Activated CD4-positive, alpha-beta T cell treated with anti-CD3 and anti-CD28 coated beads, Interleukin-2, amount 10 ng/mL, durations not matched to agents 7 days and 5 days (primary cell): ENCODE results near the gene APOBEC3B. TPM values are rescaled to one million over a fixed set of nuclear protein-coding genes. Genes with fewer than 3 reads are reported as not detected.

Experiments used
- CTCF ChIA-PET: fragments of 350-600 bp; sonication (Branson Sonifier 250); formaldehyde crosslinking; loops from one replicate; lab custom pipeline; 2021; ENCODE audit warnings: antibody characterized with exemption; lab: Charles Lee
- POLR2A ChIA-PET: fragments of 350-600 bp; sonication (Branson Sonifier 250); formaldehyde crosslinking; loops from one replicate; lab custom pipeline; 2021; ENCODE audit warnings: antibody characterized with exemption; lab: Charles Lee
- DNase-seq: peaks from one replicate; pipeline ENCODE4 v3.0.0-alpha.2; 2020
- H3K27ac Mint-ChIP-seq: one replicate; pipeline ENCODE4 v1.8.0; 2021; ENCODE audit warnings: mild to moderate bottlenecking, moderate library complexity, mixed read lengths
- H3K27me3 Mint-ChIP-seq: one replicate; pipeline ENCODE4 v1.8.0; 2021; ENCODE audit warnings: mixed read lengths
- H3K36me3 Mint-ChIP-seq: one replicate; pipeline ENCODE4 v1.8.0; 2021; ENCODE audit warnings: low read depth, mixed read lengths
- H3K4me1 Mint-ChIP-seq: one replicate; pipeline ENCODE4 v1.8.0; 2021; ENCODE audit warnings: mixed read lengths
- H3K4me3 Mint-ChIP-seq: one replicate; pipeline ENCODE4 v1.8.0; 2021; ENCODE audit warnings: mild to moderate bottlenecking, moderate library complexity, mixed read lengths
- H3K9me3 Mint-ChIP-seq: one replicate; pipeline ENCODE4 v1.8.0; 2021; ENCODE audit warnings: mixed read lengths
- total RNA-seq, 2 experiments: library from RNA; stranded (reverse); gene quantifications; one replicate each; pipeline ENCODE4 v1.2.3, GENCODE V29; 2021

The APOBEC3B gene
- total RNA-seq, 2 experiments from 2014 or later: 8.7 to 8.8 TPM

GRCh38 chr22:38963872-38964271 is 18.3 kb upstream of the APOBEC3B start:
- Mint-ChIP-seq H3K36me3 (no peaks in the 10 kb centered on the region), H3K4me3 (no peak overlapping the region), H3K9me3 (no peaks in the 10 kb centered on the region), H3K27ac (no peak overlapping the region), H3K27me3 (peaks cover 3% of the 10 kb centered on the region), H3K4me1 (peaks cover 11% of the 10 kb centered on the region)
- CTCF ChIA-PET: no interaction called here
- POLR2A ChIA-PET: no interaction called here
- DNase-seq: no peak

DNA sequence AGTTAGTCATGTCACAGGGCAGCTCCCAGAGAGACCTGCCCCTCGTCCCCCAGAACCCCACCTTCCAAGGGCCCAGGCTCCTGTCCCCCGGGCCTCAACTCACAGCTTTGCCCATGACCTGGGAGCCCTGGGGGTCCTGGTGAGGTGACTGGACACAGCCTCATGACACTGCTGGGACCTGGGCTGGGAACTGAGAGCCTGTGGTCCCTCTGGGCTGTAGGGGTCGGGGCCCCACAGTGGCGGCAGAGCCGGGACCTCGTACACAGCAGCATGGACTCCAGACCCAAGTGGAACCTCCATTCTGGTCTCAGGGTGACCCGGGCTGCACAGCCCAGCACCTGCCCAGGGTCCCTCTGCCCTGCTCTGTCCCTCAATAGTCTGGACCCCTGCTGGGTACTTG is 17.8 kb upstream of the APOBEC3B start:
- CTCF ChIA-PET: no interaction called here
- H3K27me3 Mint-ChIP-seq: peaks cover 8% of the 10 kb centered on the region
- H3K4me1 Mint-ChIP-seq: peaks cover 11% of the 10 kb centered on the region

DNA sequence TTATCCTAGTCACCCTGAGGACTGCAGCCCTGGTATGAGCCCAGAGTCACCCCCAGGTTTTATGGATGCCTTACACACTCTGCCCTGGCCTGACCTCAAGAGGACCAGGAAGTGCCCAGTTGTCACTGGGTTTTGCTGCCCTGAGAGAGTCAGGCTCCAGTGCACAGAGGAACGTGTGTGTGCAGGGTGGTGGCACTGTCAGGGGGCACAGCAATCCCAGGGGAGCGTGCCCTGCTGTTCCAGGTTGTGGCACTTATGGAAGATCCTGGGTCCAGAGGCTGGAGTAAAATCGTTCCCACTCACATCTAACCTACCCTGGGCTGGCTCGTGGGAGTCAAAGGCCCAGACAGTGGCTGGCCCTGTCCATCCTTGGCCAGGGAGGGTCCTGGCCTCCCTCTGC is 17.2 kb upstream of the APOBEC3B start:
- Mint-ChIP-seq H3K4me3 (no peak overlapping the region), H3K36me3 (no peaks in the 10 kb centered on the region), H3K9me3 (no peaks in the 10 kb centered on the region), H3K27ac (no peak overlapping the region), H3K4me1 (peaks cover 5% of the 10 kb centered on the region), H3K27me3 (peaks cover 10% of the 10 kb centered on the region)
- ChIA-PET CTCF (no interaction called here), POLR2A (no interaction called here)
- DNase-seq: no peak

More for the DNA sequence above, 17.8 kb upstream of the APOBEC3B start:
- H3K4me3 Mint-ChIP-seq: no peak overlapping the region
- H3K27ac Mint-ChIP-seq: no peak overlapping the region
- no peak for DNase-seq
- POLR2A ChIA-PET: no interaction called here
- H3K36me3 Mint-ChIP-seq: no peaks in the 10 kb centered on the region
- no peaks in the 10 kb centered on the region for H3K9me3 Mint-ChIP-seq

DNA sequence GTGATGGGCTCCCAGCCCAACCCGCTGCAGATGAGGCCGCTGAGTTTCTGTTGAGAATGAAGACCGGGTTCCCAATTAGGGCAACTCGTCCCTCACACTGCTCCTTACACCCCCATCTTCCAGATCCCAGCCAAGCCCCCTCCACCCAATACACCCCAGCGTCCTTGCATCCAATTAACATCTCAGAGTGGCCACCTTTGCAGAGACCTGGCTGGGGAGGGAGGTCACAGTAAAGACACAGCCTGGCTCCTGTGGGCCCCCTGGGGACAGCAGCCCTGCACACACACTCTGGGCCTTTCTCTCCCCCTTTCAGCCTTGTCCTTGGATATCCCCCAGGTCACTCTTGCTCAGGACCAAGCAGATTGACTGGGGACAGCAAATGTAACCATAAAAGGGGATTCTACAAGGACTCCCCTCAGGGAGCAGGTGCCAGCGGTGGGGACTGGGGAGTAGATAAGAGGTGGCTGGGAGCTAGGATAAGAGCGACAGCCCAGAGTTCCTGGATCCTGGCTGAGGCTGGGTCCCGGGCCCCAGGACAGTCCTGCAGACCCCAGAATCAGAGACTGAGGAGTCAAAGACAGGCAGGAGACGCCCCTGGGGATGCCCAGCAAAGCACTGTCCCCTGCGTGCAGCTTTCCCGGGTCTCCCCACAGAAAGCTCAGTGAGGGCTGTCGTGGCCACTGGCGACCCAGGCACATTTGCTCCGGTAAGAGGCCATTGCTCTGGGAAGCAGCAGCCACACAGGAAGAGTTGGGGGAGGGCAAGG is 16.4 kb upstream of the APOBEC3B start:
- H3K4me3 Mint-ChIP-seq: no peak overlapping the region
- no peak for DNase-seq
- no peaks in the 10 kb centered on the region for H3K36me3 Mint-ChIP-seq
- no peaks in the 10 kb centered on the region for H3K9me3 Mint-ChIP-seq
- H3K4me1 Mint-ChIP-seq: peaks cover 8% of the 10 kb centered on the region
- H3K27me3 Mint-ChIP-seq: peaks cover 14% of the 10 kb centered on the region
- no peak overlapping the region for H3K27ac Mint-ChIP-seq
- POLR2A ChIA-PET: no interaction called here
- CTCF ChIA-PET: no interaction called here

DNA sequence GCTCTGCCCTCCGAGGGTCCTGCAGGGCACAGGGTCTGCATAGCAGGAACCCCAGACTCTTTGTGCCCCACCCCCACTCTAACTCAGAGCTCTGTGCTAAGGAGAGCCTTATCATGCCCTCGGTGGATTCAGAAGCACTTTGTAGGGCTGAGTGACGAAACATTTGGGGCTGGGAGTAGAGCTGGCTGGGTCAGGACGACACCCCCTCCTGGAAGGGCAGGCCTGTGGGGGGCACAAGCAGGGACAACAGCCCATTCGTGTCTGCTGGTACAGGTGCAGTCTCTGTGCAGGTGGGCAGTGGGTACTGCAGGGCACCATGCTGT is 15.8 kb upstream of the APOBEC3B start:
- H3K9me3 Mint-ChIP-seq: no peaks in the 10 kb centered on the region
- H3K36me3 Mint-ChIP-seq: no peaks in the 10 kb centered on the region
- peaks cover 14% of the 10 kb centered on the region for H3K27me3 Mint-ChIP-seq
- peaks cover 8% of the 10 kb centered on the region for H3K4me1 Mint-ChIP-seq
- no peak overlapping the region for H3K27ac Mint-ChIP-seq
- H3K4me3 Mint-ChIP-seq: no peak overlapping the region
- no peak for DNase-seq
- ChIA-PET POLR2A (no interaction called here), CTCF (no interaction called here)

- H3K4me3 Mint-ChIP-seq: no peak overlapping the region
- ChIA-PET POLR2A (no interaction called here), CTCF (no interaction called here)
- H3K4me1 Mint-ChIP-seq: peaks cover 8% of the 10 kb centered on the region
- no peaks in the 10 kb centered on the region for H3K9me3 Mint-ChIP-seq
- no peak overlapping the region for H3K27ac Mint-ChIP-seq
- H3K36me3 Mint-ChIP-seq: no peaks in the 10 kb centered on the region
- H3K27me3 Mint-ChIP-seq: peaks cover 14% of the 10 kb centered on the region
- no peak for DNase-seq
Measured at GRCh38 chr22:38966942-38967341, 15.2 kb upstream of the APOBEC3B start.

GRCh38 chr22:38967451-38968450 is 14.4 kb upstream of the APOBEC3B start:
- Mint-ChIP-seq H3K27me3 (peaks cover 14% of the 10 kb centered on the region), H3K4me3 (no peak overlapping the region), H3K4me1 (peaks cover 8% of the 10 kb centered on the region), H3K27ac (no peak overlapping the region), H3K36me3 (no peaks in the 10 kb centered on the region), H3K9me3 (no peaks in the 10 kb centered on the region)
- no peak for DNase-seq
- ChIA-PET CTCF (no interaction called here), POLR2A (no interaction called here)

GRCh38 chr22:38968801-38969200 is 13.3 kb upstream of the APOBEC3B start:
- Mint-ChIP-seq H3K36me3 (no peaks in the 10 kb centered on the region), H3K4me3 (no peak overlapping the region), H3K9me3 (no peaks in the 10 kb centered on the region), H3K4me1 (peaks cover 11% of the 10 kb centered on the region), H3K27ac (no peak overlapping the region), H3K27me3 (peaks cover 16% of the 10 kb centered on the region)
- no peak for DNase-seq
- ChIA-PET POLR2A (no interaction called here), CTCF (interaction anchor here (1.4 kb wide), 1 partner anchor 13 kb away, joined by 8 read pairs; no protein-coding TSS in a partner anchor)

- ChIA-PET CTCF (interaction anchor here (2.0 kb wide), 1 partner anchor 16 kb away, joined by 4 read pairs; no protein-coding TSS in a partner anchor), POLR2A (no interaction called here)
- Mint-ChIP-seq H3K4me3 (no peak overlapping the region), H3K27me3 (peaks cover 16% of the 10 kb centered on the region), H3K4me1 (peaks cover 13% of the 10 kb centered on the region), H3K36me3 (no peaks in the 10 kb centered on the region), H3K9me3 (no peaks in the 10 kb centered on the region), H3K27ac (no peak overlapping the region)
- DNase-seq: no peak
Measured at GRCh38 chr22:38970551-38970950, 11.6 kb upstream of the APOBEC3B start.

- Mint-ChIP-seq H3K4me3 (no peak overlapping the region), H3K9me3 (no peaks in the 10 kb centered on the region), H3K4me1 (peaks cover 13% of the 10 kb centered on the region), H3K27me3 (peaks cover 16% of the 10 kb centered on the region), H3K27ac (no peak overlapping the region), H3K36me3 (no peaks in the 10 kb centered on the region)
- CTCF ChIA-PET: interaction anchor here (1.0 to 2.0 kb wide), 2 partner anchors 17 to 200 kb away, joined by 3 to 4 read pairs; no protein-coding TSS in a partner anchor
- POLR2A ChIA-PET: no interaction called here
- no peak for DNase-seq
Measured at GRCh38 chr22:38971202-38971601, 10.9 kb upstream of the APOBEC3B start.

DNA sequence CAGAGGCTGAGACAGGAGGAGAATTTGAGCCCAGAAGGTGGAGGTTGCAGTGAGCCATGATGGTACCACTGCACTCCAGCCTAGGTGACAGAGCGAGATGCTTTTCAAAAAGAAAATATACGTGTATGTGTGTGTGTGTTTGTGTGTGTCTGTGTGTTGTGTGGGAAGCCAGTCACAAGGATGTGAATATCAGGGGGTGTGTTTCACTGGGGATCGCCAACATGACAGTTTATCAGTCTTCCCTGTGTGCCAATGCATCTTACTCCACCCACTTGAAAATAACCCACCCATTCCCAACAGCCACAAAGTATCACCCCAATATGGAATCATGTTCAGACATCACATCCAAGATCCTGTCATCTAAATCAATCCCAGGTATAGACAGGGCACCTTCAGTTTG is 10.4 kb upstream of the APOBEC3B start:
- H3K4me3 Mint-ChIP-seq: no peak overlapping the region
- no peak overlapping the region for H3K27ac Mint-ChIP-seq
- peaks cover 16% of the 10 kb centered on the region for H3K27me3 Mint-ChIP-seq
- CTCF ChIA-PET: interaction anchor here (0.6 to 1.0 kb wide), 2 partner anchors 199 to 927 kb away, joined by 3 to 4 read pairs; no protein-coding TSS in a partner anchor
- H3K4me1 Mint-ChIP-seq: peaks cover 13% of the 10 kb centered on the region
- no peak for DNase-seq
- POLR2A ChIA-PET: no interaction called here
- H3K9me3 Mint-ChIP-seq: no peaks in the 10 kb centered on the region
- no peaks in the 10 kb centered on the region for H3K36me3 Mint-ChIP-seq

DNA sequence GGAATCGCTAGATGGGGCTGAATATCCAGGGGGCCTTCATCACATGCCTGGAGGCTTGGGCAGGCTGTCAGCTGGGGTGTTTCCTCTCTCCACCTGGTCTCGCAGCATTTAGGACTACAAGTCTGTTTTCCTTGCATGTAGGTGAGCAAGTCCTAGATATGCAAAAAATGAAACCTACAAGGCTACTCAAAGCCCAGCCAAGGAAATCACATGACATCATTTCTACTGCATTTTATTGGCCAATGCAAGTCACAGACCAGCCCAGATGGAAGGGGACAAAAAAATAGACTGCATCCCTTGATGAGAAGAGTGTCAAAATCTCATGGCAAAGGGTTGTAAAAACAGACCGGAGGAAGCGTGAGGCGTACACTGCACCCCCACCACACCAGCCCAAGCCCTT is 9.6 kb upstream of the APOBEC3B start:
- ChIA-PET POLR2A (no interaction called here), CTCF (interaction anchor here (0.6 kb wide), 1 partner anchor 928 kb away, joined by 4 read pairs; no protein-coding TSS in a partner anchor)
- Mint-ChIP-seq H3K27me3 (peaks cover 17% of the 10 kb centered on the region), H3K4me3 (no peak overlapping the region), H3K27ac (no peak overlapping the region), H3K36me3 (no peaks in the 10 kb centered on the region), H3K4me1 (peaks cover 12% of the 10 kb centered on the region), H3K9me3 (peaks cover 5% of the 10 kb centered on the region)
- DNase-seq: no peak
